ENCODE measurements around the gene RAB3C. TPM values are rescaled to one million over a fixed set of nuclear protein-coding genes. Genes with fewer than 3 reads are reported as not detected.

RAB3C gene
- polyA plus RNA-seq, 1 experiment, result not detected

DNA sequence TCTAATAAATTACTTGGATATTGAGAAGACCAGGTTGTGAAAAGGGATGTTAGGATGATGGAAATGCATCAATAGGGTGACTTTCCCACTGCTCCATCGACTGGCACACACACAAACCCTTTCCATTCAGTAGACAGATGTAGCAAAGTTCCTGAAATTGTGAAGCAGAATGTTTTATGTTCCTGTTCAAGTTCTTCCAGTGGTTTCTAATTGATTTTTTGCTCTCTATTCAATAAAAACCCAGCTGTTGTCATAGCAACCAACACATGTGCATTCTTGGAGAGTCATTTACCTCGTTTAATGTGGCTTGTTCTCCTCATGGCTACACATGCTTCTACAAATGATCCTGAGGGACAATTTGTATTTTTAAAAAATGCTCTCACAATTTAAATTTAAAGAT is 244.6 kb downstream of the RAB3C start:
- no peaks in the 10 kb centered on the region for H3K36me3 ChIP-seq (ENCODE audit: control insufficient read depth, insufficient read depth, low read length)
- CTCF ChIA-PET, result no interaction called here
- no peak for TF ChIP-seq CTCF (IDR thresholded peaks at IDR 0.05; ENCODE audit: insufficient read depth, low read depth, low read length)

DNA sequence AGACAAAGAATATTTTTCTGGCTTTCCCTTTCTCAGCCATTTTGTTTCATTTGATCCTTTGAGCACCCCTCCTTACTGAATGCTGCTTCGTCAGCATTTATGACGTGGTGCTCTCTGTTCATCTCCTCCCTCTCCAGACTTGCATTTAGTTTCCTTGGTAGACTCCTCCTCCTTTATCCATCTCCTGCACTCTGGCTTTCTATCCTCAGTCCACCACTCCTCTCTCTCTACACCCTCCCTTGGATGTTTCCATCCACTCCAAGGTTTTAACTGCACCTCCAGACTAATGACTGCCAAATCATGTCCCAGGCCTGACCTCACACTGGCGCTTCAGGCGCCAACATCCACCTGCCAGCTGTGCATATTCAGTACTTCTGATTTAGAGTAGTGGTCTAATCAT is 245.4 kb downstream of the RAB3C start:
- CTCF ChIA-PET, result no interaction called here

More for the DNA sequence above, 244.6 kb downstream of the RAB3C start:
- POLR2A ChIA-PET, result no interaction called here
- no peaks in the 10 kb centered on the region for H3K27me3 ChIP-seq (ENCODE audit: control insufficient read depth, insufficient read depth, low read length)
- no peak for DNase-seq (ENCODE audit: low read depth)
- no peak overlapping the region for H3K4me3 ChIP-seq (ENCODE audit: low read depth, low read length)

DNA sequence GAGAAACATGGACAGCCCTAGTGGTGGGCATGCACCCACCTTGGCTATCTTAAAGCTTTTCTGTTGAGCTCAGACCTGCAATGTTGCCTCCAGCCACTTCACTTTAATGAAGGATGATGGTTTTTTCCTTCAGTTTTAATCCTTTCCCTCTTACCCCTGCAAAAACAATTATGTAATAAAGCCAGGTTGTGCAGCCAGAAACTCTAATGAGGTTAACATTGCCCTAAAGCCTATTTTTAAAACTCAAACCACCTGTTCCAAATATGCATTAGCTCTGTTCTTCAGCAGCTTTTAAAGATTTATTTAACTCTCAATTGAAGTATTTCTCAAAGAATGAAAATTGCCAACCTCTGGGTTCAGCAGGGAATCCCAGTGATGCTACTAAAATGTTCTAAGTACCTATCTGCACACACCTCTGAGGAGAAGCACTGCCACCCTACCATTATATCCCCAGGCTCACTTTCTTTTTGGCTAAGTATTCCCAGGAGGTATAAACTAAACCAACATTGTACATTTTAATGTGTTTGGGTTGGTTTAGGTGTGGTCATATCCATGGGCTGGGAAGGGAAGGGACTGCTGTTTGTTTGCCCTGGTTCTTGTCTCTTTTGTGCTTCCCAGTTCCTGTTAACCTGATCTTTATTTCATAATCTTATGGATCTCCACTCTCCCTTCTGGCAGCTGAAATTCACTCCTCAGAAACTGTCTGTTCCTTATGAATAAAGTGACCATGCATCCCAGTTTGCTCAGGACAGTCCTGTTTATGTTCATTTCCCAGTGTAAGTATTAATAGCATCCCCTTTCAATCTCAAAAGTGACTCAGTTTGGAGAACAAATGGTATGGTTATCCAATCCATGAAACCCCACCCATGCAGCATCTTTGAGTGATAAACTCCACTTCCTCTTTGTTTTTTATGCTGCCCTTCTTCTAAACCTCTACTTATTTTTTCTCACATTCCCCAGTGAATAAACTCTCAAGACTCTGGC is 251.7 kb downstream of the RAB3C start:
- H3K27me3 ChIP-seq (ENCODE audit: control insufficient read depth, insufficient read depth, low read length), result peaks cover 1% of the 10 kb centered on the region; the same call in 1 of the 2 replicates
- no peak for DNase-seq (ENCODE audit: low read depth)
- TF ChIP-seq CTCF (IDR thresholded peaks at IDR 0.05; ENCODE audit: insufficient read depth, low read depth, low read length), result no peak
- POLR2A ChIA-PET, result no interaction called here
- H3K36me3 ChIP-seq (ENCODE audit: control insufficient read depth, insufficient read depth, low read length), result no peaks in the 10 kb centered on the region
- H3K4me3 ChIP-seq (ENCODE audit: low read depth, low read length), result no peak overlapping the region
- CTCF ChIA-PET, result interaction anchor here (1.0 to 1.2 kb wide), 2 partner anchors 16 to 36 kb away, joined by 3 to 5 read pairs; no protein-coding TSS in a partner anchor

More for the DNA sequence above, 245.4 kb downstream of the RAB3C start:
- DNase-seq (ENCODE audit: low read depth), result no peak
- Histone ChIP-seq H3K27me3 (ENCODE audit: control insufficient read depth, insufficient read depth, low read length) (no peaks in the 10 kb centered on the region), H3K4me3 (ENCODE audit: low read depth, low read length) (no peak overlapping the region), H3K36me3 (ENCODE audit: control insufficient read depth, insufficient read depth, low read length) (no peaks in the 10 kb centered on the region)
- POLR2A ChIA-PET, result no interaction called here
- TF ChIP-seq CTCF (IDR thresholded peaks at IDR 0.05; ENCODE audit: insufficient read depth, low read depth, low read length), result no peak

GRCh38 chr5:58836351-58836750 is 253.5 kb downstream of the RAB3C start:
- no peak for TF ChIP-seq CTCF (IDR thresholded peaks at IDR 0.05; ENCODE audit: insufficient read depth, low read depth, low read length)
- Histone ChIP-seq H3K4me3 (ENCODE audit: low read depth, low read length) (no peak overlapping the region), H3K36me3 (ENCODE audit: control insufficient read depth, insufficient read depth, low read length) (no peaks in the 10 kb centered on the region), H3K27me3 (ENCODE audit: control insufficient read depth, insufficient read depth, low read length) (peaks cover 1% of the 10 kb centered on the region; the same call in 1 of the 2 replicates)
- CTCF ChIA-PET, result interaction anchor here (1.7 kb wide), 1 partner anchor 13 kb away, joined by 4 read pairs; no protein-coding TSS in a partner anchor
- no peak for DNase-seq (ENCODE audit: low read depth)
- POLR2A ChIA-PET, result no interaction called here

GRCh38 chr5:58838729-58839128 is 255.9 kb downstream of the RAB3C start:
- POLR2A ChIA-PET, result no interaction called here
- Histone ChIP-seq H3K36me3 (ENCODE audit: control insufficient read depth, insufficient read depth, low read length) (no peaks in the 10 kb centered on the region), H3K27me3 (ENCODE audit: control insufficient read depth, insufficient read depth, low read length) (peaks cover 1% of the 10 kb centered on the region; the same call in 1 of the 2 replicates), H3K4me3 (ENCODE audit: low read depth, low read length) (no peak overlapping the region)
- TF ChIP-seq CTCF (IDR thresholded peaks at IDR 0.05; ENCODE audit: insufficient read depth, low read depth, low read length), result no peak
- CTCF ChIA-PET, result no interaction called here
- DNase-seq (ENCODE audit: low read depth), result no peak
